GM18861 (cell line): ENCODE measurements around the gene MEIS1.
"Not testable (repeated sequence)": the region's sequence is repeated elsewhere in the genome, so short reads cannot be mapped to it uniquely, and the experiment has no call there.

Experiments used
- ATAC-seq: cut with Tn5 transposase; IDR thresholded peaks from one replicate; pipeline ENCODE4 v1.9.1; 2021; ENCODE audit not compliant: unreplicated experiment

Gene MEIS1

GRCh38 chr2:66434679-66435548, at the start of gene MEIS1:
Gene MEIS1 (plus strand): TSS chr2:66435125. CDS start chr2:66435857, 732 bp downstream.
- ATAC-seq = peak; percentile 63

GRCh38 chr2:66387016-66387753, 47.7 kb upstream of the MEIS1 start:
- ATAC-seq = no peak

- ATAC-seq = no peak
Measured at GRCh38 chr2:66389651-66390131, 45.2 kb upstream of the MEIS1 start.

- no peak for ATAC-seq
Measured at GRCh38 chr2:66390152-66390551, 44.8 kb upstream of the MEIS1 start.

- ATAC-seq = no peak
Measured at GRCh38 chr2:66390811-66391210, 44.1 kb upstream of the MEIS1 start.

GRCh38 chr2:66391240-66391639, 43.7 kb upstream of the MEIS1 start:
- not testable (repeated sequence) for ATAC-seq

GRCh38 chr2:66405473-66405872, 29.5 kb upstream of the MEIS1 start:
- no peak for ATAC-seq

GRCh38 chr2:66408905-66409304, 26.0 kb upstream of the MEIS1 start:
- no peak for ATAC-seq

GRCh38 chr2:66412874-66413273, 22.1 kb upstream of the MEIS1 start:
- ATAC-seq = no peak

GRCh38 chr2:66414896-66415295, 20.0 kb upstream of the MEIS1 start:
- no peak for ATAC-seq

- ATAC-seq = no peak
Measured at GRCh38 chr2:66418381-66418780, 16.5 kb upstream of the MEIS1 start.

- no peak for ATAC-seq
Measured at GRCh38 chr2:66421612-66422011, 13.3 kb upstream of the MEIS1 start.

GRCh38 chr2:66423391-66424124, 11.4 kb upstream of the MEIS1 start:
- ATAC-seq = no peak

- no peak for ATAC-seq
Measured at GRCh38 chr2:66426244-66427111, 8.4 kb upstream of the MEIS1 start.

- no peak for ATAC-seq
Measured at GRCh38 chr2:66427300-66427699, 7.6 kb upstream of the MEIS1 start.

GRCh38 chr2:66428986-66429612, 5.8 kb upstream of the MEIS1 start:
- no peak for ATAC-seq

- no peak for ATAC-seq
Measured at GRCh38 chr2:66429693-66430504, 5.0 kb upstream of the MEIS1 start.

- no peak for ATAC-seq
Measured at GRCh38 chr2:66430505-66431273, 4.2 kb upstream of the MEIS1 start.
